ENCODE results near the gene CCDC187.

Gene CCDC187

GRCh38 chr9:136303825-136304416, at the start of gene CCDC187:
Gene CCDC187, minus strand, starts transcription at chr9:136304094. Its CDS starts 264 bp downstream, at chr9:136303830.
- DNase-seq = no peak

- no peak for DNase-seq
Measured at GRCh38 chr9:136353088-136353487, 49.2 kb upstream of the CCDC187 start.

- peak; percentile 15 for DNase-seq
Measured at GRCh38 chr9:136352682-136353081, 48.8 kb upstream of the CCDC187 start.

- peak; percentile 74 for DNase-seq
Measured at GRCh38 chr9:136351868-136352267, 48.0 kb upstream of the CCDC187 start.

- DNase-seq = no peak
Measured at GRCh38 chr9:136351252-136351800, 47.4 kb upstream of the CCDC187 start.

- DNase-seq = no peak
Measured at GRCh38 chr9:136349546-136349945, 45.7 kb upstream of the CCDC187 start.

GRCh38 chr9:136348691-136349090, 44.8 kb upstream of the CCDC187 start:
- no peak for DNase-seq

- DNase-seq = no peak
Measured at GRCh38 chr9:136347472-136348256, 43.8 kb upstream of the CCDC187 start.

- DNase-seq = no peak
Measured at GRCh38 chr9:136346927-136347465, 43.1 kb upstream of the CCDC187 start.

GRCh38 chr9:136346157-136346481, 42.2 kb upstream of the CCDC187 start:
- no peak for DNase-seq

- DNase-seq = no peak
Measured at GRCh38 chr9:136345281-136346156, 41.6 kb upstream of the CCDC187 start.

- DNase-seq = no peak
Measured at GRCh38 chr9:136344544-136345280, 40.8 kb upstream of the CCDC187 start.

GRCh38 chr9:136343884-136344269, 40.0 kb upstream of the CCDC187 start:
- no peak for DNase-seq

- DNase-seq = no peak
Measured at GRCh38 chr9:136343121-136343883, 39.4 kb upstream of the CCDC187 start.

GRCh38 chr9:136342181-136343120, 38.6 kb upstream of the CCDC187 start:
- DNase-seq = no peak

- DNase-seq = no peak
Measured at GRCh38 chr9:136341769-136342168, 37.9 kb upstream of the CCDC187 start.

- DNase-seq = no peak
Measured at GRCh38 chr9:136341042-136341655, 37.3 kb upstream of the CCDC187 start.

- DNase-seq = no peak
Measured at GRCh38 chr9:136340356-136341041, 36.6 kb upstream of the CCDC187 start.

GRCh38 chr9:136339958-136340310, 36.0 kb upstream of the CCDC187 start:
- DNase-seq = no peak
